Endothelial cell of umbilical vein (primary cell): ENCODE results near the gene PPP1R12C. TPM values are rescaled to one million over a fixed set of nuclear protein-coding genes. Genes with fewer than 3 reads are reported as not detected.
A peak's percentile ranks its signal among the peaks of the same experiment; 100 is the strongest.
"Not testable (repeated sequence)": the region's sequence is repeated elsewhere in the genome, so short reads cannot be mapped to it uniquely, and the experiment has no call there.

Experiments used
- BruUV-seq: library from RNA; stranded (reverse); fragments of 400-500 nt; replicated peaks from 2 replicates; lab custom pipeline; 2021; lab: Mats Ljungman, UMichigan
- CTCF ChIA-PET: fragments of 300-600, 350-600 bp; sonication (Branson Sonifier 250); formaldehyde crosslinking; loops from one replicate; lab custom pipeline; 2021; ENCODE audit warnings: antibody characterized with exemption, inconsistent platforms; lab: Charles Lee
- POLR2A ChIA-PET: fragments of 300-600, 350-600 bp; sonication (Branson Sonifier 250); formaldehyde crosslinking; loops from one replicate; lab custom pipeline; 2021; ENCODE audit warnings: antibody characterized with exemption, inconsistent platforms; lab: Charles Lee
- DNase-seq: peaks from one replicate; pipeline ENCODE4 v3.0.0-alpha.2; 2011; ENCODE audit warnings: low read depth, low spot score
- FAIRE-seq: peaks from 2 replicates; lab custom pipeline; 2011; peaks lifted over from hg19 to GRCh38; lab: Jason Lieb, UNC
- H2AFZ ChIP-seq: 2 replicates; pipeline ENCODE4 v1.6.0; 2012; ENCODE audit warnings: low read depth, low read length, control low read depth, inconsistent platforms
- H3K27ac ChIP-seq: 2 replicates; pipeline ENCODE4 v1.5.1; 2011; ENCODE audit warnings: low read depth, mild to moderate bottlenecking, control low read depth, low read length, moderate library complexity; ENCODE audit not compliant: insufficient read depth
- H3K27me3 ChIP-seq, 2 experiments: 2 replicates each; pipeline versions ENCODE4 v1.6.0 to v1.6.1; 2011; ENCODE audit warnings: low read length in 2 of 2, mixed read lengths in 1 of 2; ENCODE audit not compliant: control insufficient read depth in 2 of 2, insufficient read depth in 2 of 2
- H3K36me3 ChIP-seq, 2 experiments: 2 replicates in 1 of 2; 3 replicates in 1 of 2; pipeline ENCODE4 v1.5.1; 2011; ENCODE audit warnings: low read length in 2 of 2, mild to moderate bottlenecking in 1 of 2, moderate library complexity in 1 of 2; ENCODE audit not compliant: control insufficient read depth in 2 of 2, insufficient read depth in 2 of 2; ENCODE audit errors: extremely low read depth in 1 of 2
- H3K4me1 ChIP-seq: 3 replicates; pipeline ENCODE4 v1.5.1; 2011; ENCODE audit warnings: mild to moderate bottlenecking, low read length; ENCODE audit not compliant: control insufficient read depth, insufficient read depth; ENCODE audit errors: extremely low read depth
- H3K4me2 ChIP-seq: 2 replicates; pipeline ENCODE4 v1.6.1; 2011; ENCODE audit warnings: low read length, control low read depth, mixed read lengths; ENCODE audit not compliant: insufficient read depth
- H3K4me3 ChIP-seq, 3 experiments: fragments of 200-600 bp in 1 of 3; sonication (generic), shearing (Covaris generic) in 1 of 3; replicated peaks in 1 of 3; 2 replicates each; pipeline ENCODE4 v1.5.1; 2011 to 2016; ENCODE audit warnings: control low read depth in 3 of 3, low read length in 3 of 3, mild to moderate bottlenecking in 2 of 3, inconsistent platforms in 1 of 3, low read depth in 1 of 3, moderate library complexity in 1 of 3; ENCODE audit not compliant: insufficient read depth in 1 of 3
- H3K79me2 ChIP-seq: 2 replicates; pipeline ENCODE4 v1.6.0; 2012; ENCODE audit warnings: low read length, inconsistent platforms; ENCODE audit not compliant: control insufficient read depth, insufficient read depth
- H3K9ac ChIP-seq: replicated peaks from 2 replicates; pipeline ENCODE3; 2011; ENCODE audit warnings: low read length, control low read depth; ENCODE audit not compliant: insufficient read depth; ENCODE audit errors: extremely low read depth
- H3K9me1 ChIP-seq: replicated peaks from 3 replicates; pipeline ENCODE4 v1.6.0; 2011; ENCODE audit warnings: mild to moderate bottlenecking, low read length; ENCODE audit not compliant: control insufficient read depth, insufficient read depth; ENCODE audit errors: extremely low read depth
- H3K9me3 ChIP-seq: replicated peaks from 2 replicates; pipeline ENCODE4 v1.5.1; 2012; ENCODE audit warnings: low read length, inconsistent platforms; ENCODE audit not compliant: control insufficient read depth, insufficient read depth
- H4K20me1 ChIP-seq: replicated peaks from 2 replicates; pipeline ENCODE3; 2011; ENCODE audit warnings: mild to moderate bottlenecking, low read length; ENCODE audit not compliant: control insufficient read depth, insufficient read depth; ENCODE audit errors: extremely low read depth
- EZH2 ChIP-seq: IDR thresholded peaks from 2 replicates; pipeline ENCODE4 v1.6.1; 2012; ENCODE audit warnings: borderline replicate concordance, low read depth, mild to moderate bottlenecking, moderate library complexity, low read length, inconsistent platforms; ENCODE audit not compliant: severe bottlenecking
- FOS ChIP-seq: IDR thresholded peaks from 2 replicates; pipeline ENCODE4 v1.6.1; 2011; ENCODE audit warnings: mild to moderate bottlenecking, low read length, moderate library complexity, borderline replicate concordance; ENCODE audit not compliant: insufficient read depth
- GATA2 ChIP-seq: IDR thresholded peaks from 2 replicates; pipeline ENCODE4 v1.7.0; 2011; ENCODE audit warnings: low read depth, mild to moderate bottlenecking, moderate library complexity, mixed read lengths, low read length; ENCODE audit not compliant: insufficient read length, insufficient read depth
- JUN ChIP-seq: IDR thresholded peaks from 2 replicates; pipeline ENCODE4 v1.6.1; 2011; ENCODE audit warnings: borderline replicate concordance, low read depth; ENCODE audit not compliant: insufficient read length, insufficient read depth
- MYC ChIP-seq: IDR thresholded peaks from one replicate; pipeline ENCODE4 v1.6.1; 2011; ENCODE audit warnings: mild to moderate bottlenecking, low read depth, low read length
- POLR2A ChIP-seq: IDR thresholded peaks from 2 replicates; pipeline ENCODE4 v1.6.1; 2012; ENCODE audit warnings: low read depth, mild to moderate bottlenecking, control low read depth, low read length
- POLR2AphosphoS5 ChIP-seq: IDR thresholded peaks from 2 replicates; pipeline ENCODE4 v1.6.1; 2012; ENCODE audit warnings: low read depth, mild to moderate bottlenecking, control low read depth, low read length, moderate library complexity; ENCODE audit not compliant: insufficient read depth
- dilution Hi-C: fragments of 300-500 bp; cut with MboI; formaldehyde crosslinking; loops from one replicate; pipeline ENCODE4 v1.15.0; 2019; ENCODE audit warnings: low sequenced_read_pairs; ENCODE audit not compliant: extremely low pct_ligation_motif_present
- intact Hi-C: fragments of 100-400 bp; cut with micrococcal nuclease; formaldehyde crosslinking; loops from one replicate; pipeline ENCODE4 v1.10.0; 2022
- polyA plus RNA-seq, 4 experiments: library from polyadenylated mRNA; depleted of rRNA in 3 of 4; stranded (reverse) in 3 of 4; unstranded in 1 of 4; fragments of >200 nt; gene quantifications; 2 replicates each; pipeline versions ENCODE4 v1.2.1 to v1.2.3, GENCODE V29; 2011 to 2012; ENCODE audit warnings: missing spikeins in 1 of 4
- total RNA-seq: library from RNA; stranded (reverse); gene quantifications from 2 replicates; pipeline ENCODE4 v1.2.3, GENCODE V29; 2021
- TF ChIP-seq, protein P1 (sequence below): IDR thresholded peaks from 2 replicates; pipeline ENCODE4 v1.6.1; 2011; ENCODE audit not compliant: insufficient read depth, insufficient read length
- TF ChIP-seq, protein P2 (sequence below), 2 donors: IDR thresholded peaks; 1 replicate in 1 of 2; 2 replicates in 1 of 2; pipeline ENCODE4 v1.5.1; 2011; ENCODE audit warnings: low read length in 2 of 2, mild to moderate bottlenecking in 2 of 2, moderate library complexity in 2 of 2, control low read depth in 1 of 2, inconsistent platforms in 1 of 2, low read depth in 1 of 2; ENCODE audit not compliant: insufficient read depth in 1 of 2; ENCODE audit errors: extremely low read depth in 1 of 2

PPP1R12C gene
- total and polyA plus RNA-seq, 2 donors (not counting 3 experiments of a cell fraction or from before 2014, with no cell fraction given), result 69.5 to 149 TPM

DNA sequence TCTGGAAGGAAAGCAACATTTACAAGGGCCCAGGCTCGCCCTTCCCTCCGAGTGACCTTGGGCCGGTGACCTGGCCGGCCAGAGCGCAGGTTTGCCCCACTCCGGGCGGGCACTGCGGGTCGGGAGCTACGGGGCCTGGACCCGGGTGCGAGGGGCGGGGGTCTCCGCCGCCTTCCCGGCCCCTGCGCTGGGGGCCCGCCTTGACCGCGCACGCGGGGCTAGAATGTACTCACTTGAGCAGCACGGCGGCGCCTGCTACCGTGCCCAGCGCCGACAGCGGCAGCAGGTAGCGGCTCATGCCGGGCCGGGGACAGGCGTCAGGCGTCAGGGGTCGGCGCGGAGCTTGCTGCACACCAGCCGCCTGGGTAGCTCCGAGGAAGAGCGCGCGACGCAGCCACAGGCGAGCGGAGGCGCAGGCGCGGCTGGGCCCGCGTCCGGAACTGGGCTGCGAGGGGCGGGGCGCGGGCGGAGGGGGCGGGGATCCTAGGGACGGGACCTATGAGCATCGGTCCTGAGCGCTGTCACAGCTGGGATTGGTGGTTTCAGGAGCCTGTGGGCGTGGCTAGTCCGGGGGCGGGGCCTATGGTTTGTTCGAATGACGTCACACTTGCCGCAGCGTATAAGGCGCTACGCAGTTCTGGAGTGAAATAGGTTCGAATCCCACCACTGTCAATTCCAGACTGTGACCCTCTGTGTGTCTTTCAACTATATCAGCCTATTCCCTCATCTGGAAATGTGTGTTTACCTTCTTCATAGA lies 54.5 kb downstream of the PPP1R12C start, which contains the start of gene RDH13:
TSS of gene RDH13 (minus strand) at position 414 of the 757 bp plus-strand sequence. CDS start at position 298, 116 bp downstream.
- no peaks in the 10 kb centered on the region for H3K9me3 ChIP-seq
- no peaks in the 10 kb centered on the region for H4K20me1 ChIP-seq
- peak within 1 kb of the TSS; percentile 85 for H2AFZ ChIP-seq
- no peaks in the 10 kb centered on the region for H3K9me1 ChIP-seq
- no peaks in the 10 kb centered on the region for H3K36me3 ChIP-seq
- DNase-seq, result peak; percentile 96
- dilution Hi-C loops, result no loop called here
- intact Hi-C loops, result loop anchor here (1.0 to 5.0 kb wide), 3 partner anchors 49 to 601 kb away; partner anchors contain the start of genes LENG9 and PPP1R12C
- peak within 1 kb of the TSS; percentile 53 to 84 (median 55) for H3K4me3 ChIP-seq
- H3K27ac ChIP-seq, result peak within 1 kb of the TSS; percentile 38
- H3K27me3 ChIP-seq, result peaks cover 12 to 13% of the 10 kb centered on the region in 2 experiments
- H3K4me2 ChIP-seq, result peak within 1 kb of the TSS; percentile 43
- peak within 1 kb of the TSS; percentile 76 for H3K9ac ChIP-seq
- no TSS peak for BruUV-seq
- ChIA-PET CTCF (interaction anchor here (0.6 to 1.9 kb wide), 4 partner anchors 24 to 182 kb away, joined by 3 to 9 read pairs (median 3); partner anchors contain the start of gene GP6), POLR2A (interaction anchor here (0.6 kb wide), 1 partner anchor 15 kb away, joined by 4 read pairs; no protein-coding TSS in a partner anchor)
- H3K4me1 ChIP-seq, result peaks cover 8% of the 10 kb centered on the region
- TF ChIP-seq POLR2AphosphoS5, result peak; percentile 72
- TF ChIP-seq GATA2, result no peak
- no peak for TF ChIP-seq POLR2A
- TF ChIP-seq, protein P1, sequence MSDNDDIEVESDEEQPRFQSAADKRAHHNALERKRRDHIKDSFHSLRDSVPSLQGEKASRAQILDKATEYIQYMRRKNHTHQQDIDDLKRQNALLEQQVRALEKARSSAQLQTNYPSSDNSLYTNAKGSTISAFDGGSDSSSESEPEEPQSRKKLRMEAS, result no peak
- no peak for TF ChIP-seq EZH2
- peak; percentile 6 for TF ChIP-seq FOS
- TF ChIP-seq MYC, result no peak
- TF ChIP-seq JUN, result peak; percentile 70
- TF ChIP-seq, protein P2, sequence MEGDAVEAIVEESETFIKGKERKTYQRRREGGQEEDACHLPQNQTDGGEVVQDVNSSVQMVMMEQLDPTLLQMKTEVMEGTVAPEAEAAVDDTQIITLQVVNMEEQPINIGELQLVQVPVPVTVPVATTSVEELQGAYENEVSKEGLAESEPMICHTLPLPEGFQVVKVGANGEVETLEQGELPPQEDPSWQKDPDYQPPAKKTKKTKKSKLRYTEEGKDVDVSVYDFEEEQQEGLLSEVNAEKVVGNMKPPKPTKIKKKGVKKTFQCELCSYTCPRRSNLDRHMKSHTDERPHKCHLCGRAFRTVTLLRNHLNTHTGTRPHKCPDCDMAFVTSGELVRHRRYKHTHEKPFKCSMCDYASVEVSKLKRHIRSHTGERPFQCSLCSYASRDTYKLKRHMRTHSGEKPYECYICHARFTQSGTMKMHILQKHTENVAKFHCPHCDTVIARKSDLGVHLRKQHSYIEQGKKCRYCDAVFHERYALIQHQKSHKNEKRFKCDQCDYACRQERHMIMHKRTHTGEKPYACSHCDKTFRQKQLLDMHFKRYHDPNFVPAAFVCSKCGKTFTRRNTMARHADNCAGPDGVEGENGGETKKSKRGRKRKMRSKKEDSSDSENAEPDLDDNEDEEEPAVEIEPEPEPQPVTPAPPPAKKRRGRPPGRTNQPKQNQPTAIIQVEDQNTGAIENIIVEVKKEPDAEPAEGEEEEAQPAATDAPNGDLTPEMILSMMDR (IDR thresholded peaks at IDR 0.05; ENCODE audit: extremely low read depth in 1 of 2, insufficient read depth in 1 of 2, low read depth in 1 of 2, low read length in 2 of 2), result no peak
- peaks cover 15% of the 10 kb centered on the region for H3K79me2 ChIP-seq
- FAIRE-seq, result peak; percentile 97

DNA sequence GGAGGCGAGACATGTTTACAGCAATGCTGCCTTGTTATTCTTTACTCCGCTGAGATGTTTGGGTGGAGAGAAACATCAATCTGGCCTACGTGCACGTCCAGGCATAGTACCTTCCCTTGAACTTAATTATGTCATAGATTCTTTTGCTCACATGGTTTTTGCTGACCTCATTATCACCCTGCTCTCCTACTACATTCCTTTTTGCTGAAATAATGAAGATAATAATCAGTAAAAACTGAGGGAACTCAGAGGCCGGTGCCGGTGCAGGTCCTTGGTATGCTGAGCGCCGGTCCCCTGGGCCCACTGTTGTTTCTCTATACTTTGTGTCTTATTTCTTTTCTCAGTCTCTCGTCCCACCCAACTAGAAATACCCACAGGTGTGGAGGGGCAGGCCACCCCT lies 57.1 kb downstream of the PPP1R12C start:
- intact Hi-C loops, result loop anchor here (2.0 to 5.0 kb wide), 2 partner anchors 21 to 598 kb away; partner anchors contain the start of gene LENG9
- H3K27ac ChIP-seq, result peak overlapping the region; percentile 24
- POLR2A ChIA-PET, BruUV-seq, H3K9me1 ChIP-seq, H4K20me1 ChIP-seq, H3K36me3 ChIP-seq, DNase-seq, H3K4me2 ChIP-seq, H3K4me3 ChIP-seq, H3K27me3 ChIP-seq, H3K9me3 ChIP-seq, FAIRE-seq, H2AFZ ChIP-seq, CTCF ChIA-PET, H3K9ac ChIP-seq, H3K4me1 ChIP-seq, dilution Hi-C loops: not testable (repeated sequence)
- peaks cover 15% of the 10 kb centered on the region for H3K79me2 ChIP-seq
